Activated gamma-delta T cell treated with anti-CD3 and anti-CD28 coated beads, Interleukin-2, amount 50 U/mL, for 16 hours (primary cell): ENCODE data around the gene TGFBRAP1.
"Not testable (repeated sequence)": the region's sequence is repeated elsewhere in the genome, so short reads cannot be mapped to it uniquely, and the experiment has no call there.

Experiments
- DNase-seq: peaks from one replicate; pipeline ENCODE4 v3.0.0-alpha.2; 2020; ENCODE audit warnings: low read depth

The TGFBRAP1 gene

GRCh38 chr2:105271393-105272045 lies 58.0 kb downstream of the TGFBRAP1 start:
- DNase-seq: no peak

GRCh38 chr2:105269426-105269825 lies 60.1 kb downstream of the TGFBRAP1 start:
- DNase-seq: no peak

- DNase-seq: no peak
Measured at GRCh38 chr2:105262651-105263091, 66.9 kb downstream of the TGFBRAP1 start.

- DNase-seq: no peak
Measured at GRCh38 chr2:105261061-105261460, 68.5 kb downstream of the TGFBRAP1 start.

DNA sequence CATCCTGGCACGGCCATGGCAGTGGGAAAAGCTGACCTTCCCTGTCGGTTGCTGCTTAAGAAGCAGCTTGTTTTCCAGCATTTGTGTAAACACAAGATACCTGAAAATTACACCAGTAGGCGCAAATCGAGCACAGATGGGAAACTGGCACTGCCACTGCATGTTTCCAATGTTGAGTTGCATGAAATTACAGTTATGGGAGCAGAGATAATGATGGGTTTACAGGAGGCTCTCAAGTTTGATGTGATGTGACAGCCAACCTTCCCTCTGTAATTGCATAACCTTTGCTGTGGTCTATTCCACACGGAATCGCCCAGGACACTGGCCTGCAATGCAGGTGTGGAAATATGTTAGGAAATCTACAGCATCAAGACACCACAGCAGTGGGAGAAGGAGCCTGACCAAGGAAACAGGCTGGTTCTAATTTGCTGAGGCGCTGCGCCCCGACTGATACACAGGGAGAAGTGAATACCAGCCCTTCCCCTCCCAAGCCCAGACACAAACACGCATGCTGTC lies 70.6 kb downstream of the TGFBRAP1 start:
- DNase-seq: no peak

- DNase-seq: no peak
Measured at GRCh38 chr2:105257981-105258380, 71.6 kb downstream of the TGFBRAP1 start.

DNA sequence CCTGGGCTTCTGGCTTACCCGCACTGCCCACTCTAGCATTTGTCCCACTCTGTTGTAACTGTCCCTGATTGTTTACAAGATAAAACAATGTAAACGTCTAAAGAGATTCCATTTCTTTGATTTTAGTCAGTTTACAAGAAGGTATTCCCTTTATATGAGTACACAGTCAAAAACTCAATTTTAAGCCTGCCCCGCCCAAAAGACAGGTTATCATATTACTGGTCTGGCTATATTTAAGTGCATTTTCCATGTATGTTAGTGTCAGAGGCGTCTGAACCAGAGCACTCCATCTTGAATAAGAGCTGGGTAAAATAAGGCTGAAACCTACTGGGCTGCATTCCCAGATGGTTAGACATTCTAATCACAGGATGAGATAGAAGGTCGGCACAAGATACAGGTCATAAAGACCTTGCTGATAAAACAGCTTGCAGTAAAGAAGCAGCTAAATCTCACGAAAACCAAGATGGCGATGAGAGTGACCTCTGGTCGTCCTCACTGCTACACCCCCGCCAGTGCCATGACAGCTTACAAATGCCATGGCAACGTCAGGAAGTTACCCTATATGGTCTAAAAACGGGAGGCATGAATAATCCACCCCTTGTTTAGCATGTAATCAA lies 73.0 kb downstream of the TGFBRAP1 start:
- no peak for DNase-seq

- no peak for DNase-seq
Measured at GRCh38 chr2:105255979-105256378, 73.6 kb downstream of the TGFBRAP1 start.

DNA sequence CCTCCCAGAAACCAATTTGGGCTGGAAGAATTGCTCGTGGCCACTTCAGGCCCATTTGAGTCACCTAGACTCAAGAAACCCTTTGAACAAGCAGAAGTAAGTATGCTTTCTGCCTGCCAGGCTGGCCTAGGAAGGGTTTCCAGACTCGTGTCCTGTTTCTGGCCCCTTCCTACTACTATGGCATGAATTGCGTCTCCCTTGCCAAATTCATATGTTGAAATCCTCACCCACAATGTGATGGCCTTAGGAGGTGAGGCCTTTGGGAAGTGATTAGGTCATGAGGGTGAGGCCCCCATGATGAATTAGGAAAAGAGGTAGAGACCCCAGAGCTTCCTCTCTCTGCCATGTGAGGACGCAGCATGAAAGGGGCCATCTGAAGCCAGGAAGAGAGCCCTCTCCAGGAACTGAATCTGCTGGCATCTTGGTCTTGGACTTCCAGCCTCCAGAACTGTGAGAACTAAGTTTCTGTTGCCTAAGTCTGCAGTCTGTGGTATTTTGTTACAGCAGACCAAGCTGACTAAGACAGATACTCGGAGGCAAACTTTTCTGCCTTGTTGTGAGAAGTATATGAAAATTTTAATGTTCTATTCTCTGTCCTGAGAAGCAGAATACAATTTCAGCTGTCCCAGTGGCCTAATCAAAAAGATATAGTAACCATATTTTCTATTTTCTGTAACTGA lies 74.9 kb downstream of the TGFBRAP1 start:
- no peak for DNase-seq

DNA sequence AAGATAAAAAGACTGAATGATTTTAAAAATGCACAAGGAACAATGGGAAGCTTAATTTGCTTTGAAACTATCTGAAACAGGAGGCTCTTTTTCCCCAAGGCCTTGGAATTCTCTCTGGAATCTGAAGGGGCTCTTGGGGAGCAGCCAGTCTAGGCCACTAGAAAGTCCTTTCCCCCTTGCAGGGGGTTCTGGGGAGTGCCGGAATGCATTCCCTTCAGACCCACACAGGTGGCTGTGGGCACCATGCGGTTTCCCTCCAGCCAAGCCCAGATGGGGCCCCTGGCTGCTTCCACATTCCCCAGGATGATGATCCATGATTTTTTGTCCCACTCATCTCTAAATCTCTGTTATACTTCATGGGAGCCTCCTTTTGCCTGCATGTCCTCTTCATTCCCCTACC lies 77.3 kb downstream of the TGFBRAP1 start:
- no peak for DNase-seq

DNA sequence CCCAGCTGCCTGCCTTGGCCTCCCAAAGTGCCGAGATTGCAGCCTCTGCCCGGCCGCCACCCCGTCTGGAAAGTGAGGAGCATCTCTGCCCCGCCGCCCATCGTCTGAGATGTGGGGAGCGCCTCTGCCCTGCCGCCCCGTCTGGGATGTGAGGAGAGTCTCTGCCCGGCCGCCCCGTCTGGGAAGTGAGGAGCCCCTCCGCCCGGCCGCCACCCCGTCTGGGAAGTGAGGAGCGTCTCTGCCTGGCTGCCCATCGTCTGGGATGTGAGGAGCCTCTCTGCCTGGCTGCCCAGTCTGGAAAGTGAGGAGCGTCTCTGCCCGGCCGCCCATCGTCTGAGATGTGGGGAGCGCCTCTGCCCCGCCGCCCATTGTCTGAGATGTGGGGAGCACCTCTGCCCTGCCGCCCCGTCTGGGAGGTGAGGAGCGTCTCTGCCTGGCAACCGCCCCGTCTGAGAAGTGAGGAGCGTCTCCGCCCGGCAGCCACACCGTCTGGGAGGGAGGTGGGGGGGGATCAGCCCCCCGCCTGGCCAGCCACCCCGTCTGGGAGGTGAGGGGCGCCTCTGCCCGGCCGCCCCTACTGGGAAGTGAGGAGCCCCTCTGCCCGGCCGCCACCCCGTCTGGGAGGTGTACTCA lies 78.4 kb downstream of the TGFBRAP1 start:
- not testable (repeated sequence) for DNase-seq

- no peak for DNase-seq
Measured at GRCh38 chr2:105249891-105250290, 79.6 kb downstream of the TGFBRAP1 start.

DNA sequence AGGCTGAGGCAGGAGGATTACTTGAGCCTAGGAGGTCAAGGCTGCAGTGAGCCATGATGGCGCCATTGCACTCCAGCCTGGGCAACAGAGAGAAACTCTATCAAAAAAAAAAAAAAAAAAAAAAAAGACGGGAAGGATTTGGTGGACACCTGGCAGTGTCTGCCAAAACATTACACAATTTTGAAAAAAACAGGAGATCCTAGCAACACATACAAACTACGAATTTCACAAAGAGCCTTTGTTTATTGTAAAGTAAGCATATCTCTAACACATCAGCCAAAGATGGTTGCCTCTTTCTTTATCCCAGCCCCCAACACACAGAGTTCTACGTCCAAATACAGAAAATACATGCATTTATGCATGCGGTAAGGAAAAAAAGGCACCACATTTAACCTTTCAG lies 80.4 kb downstream of the TGFBRAP1 start:
- DNase-seq: no peak

DNA sequence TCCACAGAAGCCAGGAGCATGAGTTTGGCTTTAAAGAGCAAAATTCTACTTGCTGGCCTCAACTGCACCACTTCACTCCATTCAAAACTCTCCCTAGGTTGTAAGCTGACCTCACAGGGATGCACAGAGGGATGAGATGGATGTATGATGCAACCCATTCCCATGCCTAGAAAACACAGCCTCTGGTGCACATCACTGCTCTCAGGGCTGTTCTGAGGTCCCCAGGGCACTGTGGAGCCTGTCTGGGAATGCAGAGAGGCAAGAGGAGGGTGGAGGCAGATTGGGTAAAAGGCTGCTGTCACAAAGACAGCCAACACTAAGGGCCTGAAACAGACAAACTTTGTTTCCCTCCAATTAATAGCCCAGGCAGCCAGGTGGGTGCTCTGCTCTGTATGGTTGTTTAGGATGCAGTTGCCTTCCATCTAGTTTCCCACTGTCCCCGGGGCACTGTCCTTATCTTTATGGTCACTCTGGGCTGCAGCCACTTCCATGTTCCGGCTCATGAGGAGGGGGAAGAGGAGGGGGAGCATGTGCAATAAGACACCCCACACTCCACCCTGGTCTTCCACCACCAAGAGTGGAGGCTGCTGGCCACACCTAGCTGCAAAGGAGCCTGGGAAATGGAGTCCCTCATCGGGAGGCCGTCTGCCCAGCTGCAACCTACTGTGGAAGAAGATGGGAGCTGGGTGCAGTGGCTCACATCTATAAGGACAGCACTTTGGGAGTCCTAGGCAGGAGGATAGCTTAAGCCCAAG lies 81.0 kb downstream of the TGFBRAP1 start:
- no peak for DNase-seq

GRCh38 chr2:105244451-105244850 lies 85.1 kb downstream of the TGFBRAP1 start:
- DNase-seq: no peak

DNA sequence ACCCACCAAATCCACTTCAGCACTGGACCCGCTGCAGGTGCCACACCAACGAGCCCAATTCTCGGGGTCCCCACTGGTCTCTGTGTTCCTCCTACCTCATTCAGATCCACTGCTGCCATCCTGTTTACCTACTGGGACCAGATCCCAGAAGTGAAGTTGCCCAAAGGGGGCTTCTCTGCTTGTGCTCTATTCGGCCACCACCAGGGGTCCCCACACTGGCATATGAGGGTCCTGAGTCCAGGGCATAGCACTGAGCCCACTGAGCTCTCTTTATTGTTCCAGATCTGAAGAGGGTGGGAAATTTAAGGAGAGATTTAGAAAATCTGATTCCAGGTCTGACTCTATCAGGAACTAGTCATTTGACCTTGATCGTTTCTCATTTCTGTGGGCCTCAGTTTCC lies 85.6 kb downstream of the TGFBRAP1 start:
- no peak for DNase-seq

GRCh38 chr2:105242286-105242993 lies 87.1 kb downstream of the TGFBRAP1 start:
- DNase-seq: no peak

GRCh38 chr2:105241443-105241842 lies 88.1 kb downstream of the TGFBRAP1 start, which contains the start of gene GPR45:
TSS of gene GPR45 (plus strand) at chr2:105241743. CDS start at chr2:105241859, 116 bp downstream.
- no peak for DNase-seq

DNA sequence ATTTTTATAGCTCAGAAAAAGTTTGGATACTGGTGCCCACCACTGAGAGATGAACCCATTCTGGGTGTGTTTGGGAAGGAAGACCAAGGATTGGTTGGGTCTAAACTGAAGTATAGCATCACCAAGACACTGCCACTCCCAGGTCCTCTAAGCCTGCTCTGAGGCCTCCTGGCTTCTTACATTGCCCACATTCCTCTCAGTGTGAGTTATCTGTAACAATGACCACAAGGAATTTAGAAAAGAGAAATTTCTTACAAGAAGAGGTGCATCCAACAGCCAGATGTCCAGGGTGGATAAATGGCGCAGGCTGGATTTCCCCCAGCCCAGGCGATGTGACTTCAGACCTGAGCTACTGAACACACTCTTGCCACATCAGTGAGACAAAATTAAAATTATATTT lies 89.6 kb downstream of the TGFBRAP1 start:
- no peak for DNase-seq

DNA sequence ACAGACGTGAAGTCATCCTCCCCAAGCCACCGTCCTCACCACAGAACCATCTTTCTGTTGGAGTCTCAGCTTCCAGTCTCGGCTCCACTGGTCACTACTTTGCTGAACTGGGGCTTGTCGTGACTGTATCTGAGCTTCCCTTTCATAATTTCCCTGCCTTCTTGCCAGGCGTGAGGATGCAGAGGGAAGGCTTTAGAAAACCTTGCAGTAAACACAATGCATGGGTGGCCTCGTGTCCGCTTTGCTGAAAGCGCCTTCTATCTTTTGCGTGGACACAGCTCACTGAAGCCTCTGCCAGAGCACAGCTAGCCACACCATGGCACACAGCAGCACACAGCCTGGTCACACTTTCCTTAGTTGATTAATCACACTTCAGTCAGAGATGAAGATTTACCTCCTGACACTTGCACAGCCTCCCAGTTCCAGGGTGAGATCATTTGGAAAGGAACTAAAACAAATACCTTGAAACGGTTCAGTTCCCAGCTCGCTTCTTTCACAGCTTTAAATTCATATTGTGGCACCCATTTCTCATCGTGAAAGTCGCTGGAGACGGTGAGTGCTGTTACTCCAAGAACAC lies 90.8 kb downstream of the TGFBRAP1 start:
- no peak for DNase-seq
